ENCODE results near the gene TRIM47. TPM values are rescaled to one million over a fixed set of nuclear protein-coding genes. Genes with fewer than 3 reads are reported as not detected.

The TRIM47 gene
- total RNA-seq, 1 experiment from 2014 or later = 40.4 TPM

Other genes starting within 250 kb of the TRIM47 start
- gene SMIM5, start 245.1 kb downstream of the TRIM47 start, total RNA-seq (2014; rRNA removed; shearing (Covaris generic); ENCODE audit: low replicate concordance) = 0.69 TPM in 1 of 2 replicates, not detected in the other
- 16.8 and 23.0 TPM in 2 replicates for gene RECQL5, start 211.4 kb downstream of the TRIM47 start, total RNA-seq (2014; rRNA removed; shearing (Covaris generic); ENCODE audit: low replicate concordance)
- 105 and 108 TPM in 2 replicates for gene SAP30BP, start 211.2 kb downstream of the TRIM47 start, total RNA-seq (2014; rRNA removed; shearing (Covaris generic); ENCODE audit: low replicate concordance)
- not detected in 2 replicates for gene ITGB4, start 157.1 kb downstream of the TRIM47 start, total RNA-seq (2014; rRNA removed; shearing (Covaris generic); ENCODE audit: low replicate concordance)
- 30.4 and 51.1 TPM in 2 replicates for gene GALK1, start 113.4 kb downstream of the TRIM47 start, total RNA-seq (2014; rRNA removed; shearing (Covaris generic); ENCODE audit: low replicate concordance)
- gene UNK, start 93.8 kb downstream of the TRIM47 start, total RNA-seq (2014; rRNA removed; shearing (Covaris generic); ENCODE audit: low replicate concordance) = 16.0 and 48.1 TPM in 2 replicates
- 0.20 and 0.23 TPM in 2 replicates for gene UNC13D, start 34.2 kb downstream of the TRIM47 start, total RNA-seq (2014; rRNA removed; shearing (Covaris generic); ENCODE audit: low replicate concordance)
- 6.6 and 7.9 TPM in 2 replicates for gene WBP2, start 23.2 kb downstream of the TRIM47 start, total RNA-seq (2014; rRNA removed; shearing (Covaris generic); ENCODE audit: low replicate concordance)
- 27.6 and 49.4 TPM in 2 replicates for gene TRIM65, start 18.4 kb upstream of the TRIM47 start, total RNA-seq (2014; rRNA removed; shearing (Covaris generic); ENCODE audit: low replicate concordance)
- 75.8 and 100 TPM in 2 replicates for gene MRPL38, start 26.3 kb upstream of the TRIM47 start, total RNA-seq (2014; rRNA removed; shearing (Covaris generic); ENCODE audit: low replicate concordance)
- 13.4 and 15.2 TPM in 2 replicates for gene FBF1, start 62.5 kb upstream of the TRIM47 start, total RNA-seq (2014; rRNA removed; shearing (Covaris generic); ENCODE audit: low replicate concordance)
- 24.5 and 26.9 TPM in 2 replicates for gene ACOX1, start 100.6 kb upstream of the TRIM47 start, total RNA-seq (2014; rRNA removed; shearing (Covaris generic); ENCODE audit: low replicate concordance)
- 23.2 and 23.9 TPM in 2 replicates for gene TEN1, start 100.7 kb upstream of the TRIM47 start, total RNA-seq (2014; rRNA removed; shearing (Covaris generic); ENCODE audit: low replicate concordance)
- 1.3 and 6.4 TPM in 2 replicates for gene CDK3, start 122.3 kb upstream of the TRIM47 start, total RNA-seq (2014; rRNA removed; shearing (Covaris generic); ENCODE audit: low replicate concordance)
- not detected in 2 replicates for gene EVPL, start 148.7 kb upstream of the TRIM47 start, total RNA-seq (2014; rRNA removed; shearing (Covaris generic); ENCODE audit: low replicate concordance)
- gene SRP68, start 193.9 kb upstream of the TRIM47 start, total RNA-seq (2014; rRNA removed; shearing (Covaris generic); ENCODE audit: low replicate concordance) = 70.0 and 99.9 TPM in 2 replicates
- gene GALR2, start 196.2 kb upstream of the TRIM47 start, total RNA-seq (2014; rRNA removed; shearing (Covaris generic); ENCODE audit: low replicate concordance) = not detected in 2 replicates
- gene ZACN, start 200.6 kb upstream of the TRIM47 start, total RNA-seq (2014; rRNA removed; shearing (Covaris generic); ENCODE audit: low replicate concordance) = not detected in 2 replicates
- gene EXOC7, start 225.2 kb upstream of the TRIM47 start, total RNA-seq (2014; rRNA removed; shearing (Covaris generic); ENCODE audit: low replicate concordance) = 54.5 and 81.8 TPM in 2 replicates

Data from MG63 (cell line).